Keratinocyte (primary cell): ENCODE measurements around the gene AGFG1.

Experiments used
- CTCF ChIP-seq, 3 experiments: IDR thresholded peaks in 1 of 3; conservative IDR thresholded peaks in 1 of 3; optimal IDR thresholded peaks in 1 of 3; 2 replicates in 2 of 3; 3 replicates in 1 of 3; pipeline versions ENCODE3 to v1.5.1; 2011; ENCODE audit warnings: low read length in 3 of 3, mild to moderate bottlenecking in 3 of 3, moderate library complexity in 2 of 3, control low read depth in 1 of 3, inconsistent platforms in 1 of 3; ENCODE audit not compliant: insufficient read depth in 2 of 3; ENCODE audit errors: extremely low read depth in 1 of 3
- EZH2 ChIP-seq: IDR thresholded peaks from one replicate; pipeline ENCODE4 v1.6.1; 2012; ENCODE audit warnings: inconsistent platforms, mild to moderate bottlenecking, low read length, moderate library complexity

DNA sequence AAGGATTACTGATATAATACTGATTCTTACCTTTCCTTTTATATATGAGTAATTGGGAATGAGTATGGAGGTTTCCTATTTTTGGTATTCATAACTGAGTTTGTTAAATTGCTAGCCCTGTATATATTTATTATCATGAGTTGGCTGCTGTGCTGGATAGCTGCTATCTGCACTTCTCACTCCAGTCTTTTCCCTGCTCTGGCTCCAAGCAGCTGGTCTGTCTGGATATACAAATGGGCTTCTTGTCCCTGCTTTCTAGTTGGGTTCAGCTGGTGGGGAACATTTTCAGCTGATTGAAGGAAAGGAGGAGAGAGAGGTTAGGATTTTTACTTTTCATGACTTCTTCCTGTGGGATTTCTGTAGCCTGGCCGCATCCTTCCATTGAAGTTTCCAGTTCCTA, 41.2 kb downstream of the AGFG1 start:
- TF ChIP-seq CTCF (optimal IDR thresholded peaks at IDR 0.05 in 1 of 3, IDR thresholded peaks at IDR 0.05 in 1 of 3, conservative IDR thresholded peaks at IDR 0.05 in 1 of 3; ENCODE audit: extremely low read depth in 1 of 3, insufficient read depth in 2 of 3, low read length in 3 of 3) (no peak), EZH2 (no peak)
